Brain pericyte (primary cell): ENCODE data around the gene CLEC11A.
A peak's percentile ranks its signal among the peaks of the same experiment; 100 is the strongest.
"Not testable (repeated sequence)": the region's sequence is repeated elsewhere in the genome, so short reads cannot be mapped to it uniquely, and the experiment has no call there.

ENCODE experiments used
- DNase-seq: peaks from one replicate; pipeline ENCODE4 v3.0.0-alpha.2; 2012; ENCODE audit warnings: low read depth, low spot score

Gene CLEC11A

DNA sequence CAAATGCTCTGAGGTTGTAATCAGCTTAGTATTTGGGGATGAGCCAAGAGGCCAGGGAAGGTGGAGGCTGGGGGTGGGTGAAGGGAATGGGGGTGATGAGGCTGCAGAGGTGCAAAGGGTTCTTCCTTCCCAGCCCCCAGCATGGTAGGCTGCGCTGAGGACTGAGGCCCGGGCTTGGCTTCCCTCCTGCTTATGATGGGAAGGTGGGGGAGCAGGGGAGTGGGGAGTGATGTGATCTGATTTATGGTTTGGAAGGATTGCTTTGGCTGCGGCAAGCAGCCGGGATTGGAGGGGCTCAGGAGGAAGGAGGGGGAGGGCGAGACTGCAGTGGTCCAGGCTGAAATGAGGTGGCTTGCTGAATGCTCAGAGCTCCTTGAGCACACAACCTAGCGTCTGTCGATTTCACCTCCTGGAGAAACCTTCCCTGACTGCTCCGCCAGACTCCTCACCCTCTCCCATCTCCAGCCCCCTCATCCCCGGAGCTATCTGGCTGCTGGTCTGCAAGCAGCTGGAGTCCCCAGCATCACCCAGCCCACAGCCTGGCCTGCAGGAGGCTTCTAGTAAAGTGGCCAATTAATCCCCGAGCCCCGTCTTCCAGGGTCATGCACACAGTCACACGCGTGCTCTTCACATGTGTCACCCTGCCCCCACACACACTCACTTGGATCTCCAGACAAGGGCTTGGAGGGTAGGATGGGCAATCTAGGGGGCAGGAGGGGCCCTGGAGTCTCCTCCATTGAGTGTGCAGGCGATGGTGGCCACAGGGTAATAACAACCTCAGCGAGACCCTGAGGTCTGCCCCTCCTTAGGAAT lies 757 bp upstream of the CLEC11A start:
- DNase-seq: no peak

DNA sequence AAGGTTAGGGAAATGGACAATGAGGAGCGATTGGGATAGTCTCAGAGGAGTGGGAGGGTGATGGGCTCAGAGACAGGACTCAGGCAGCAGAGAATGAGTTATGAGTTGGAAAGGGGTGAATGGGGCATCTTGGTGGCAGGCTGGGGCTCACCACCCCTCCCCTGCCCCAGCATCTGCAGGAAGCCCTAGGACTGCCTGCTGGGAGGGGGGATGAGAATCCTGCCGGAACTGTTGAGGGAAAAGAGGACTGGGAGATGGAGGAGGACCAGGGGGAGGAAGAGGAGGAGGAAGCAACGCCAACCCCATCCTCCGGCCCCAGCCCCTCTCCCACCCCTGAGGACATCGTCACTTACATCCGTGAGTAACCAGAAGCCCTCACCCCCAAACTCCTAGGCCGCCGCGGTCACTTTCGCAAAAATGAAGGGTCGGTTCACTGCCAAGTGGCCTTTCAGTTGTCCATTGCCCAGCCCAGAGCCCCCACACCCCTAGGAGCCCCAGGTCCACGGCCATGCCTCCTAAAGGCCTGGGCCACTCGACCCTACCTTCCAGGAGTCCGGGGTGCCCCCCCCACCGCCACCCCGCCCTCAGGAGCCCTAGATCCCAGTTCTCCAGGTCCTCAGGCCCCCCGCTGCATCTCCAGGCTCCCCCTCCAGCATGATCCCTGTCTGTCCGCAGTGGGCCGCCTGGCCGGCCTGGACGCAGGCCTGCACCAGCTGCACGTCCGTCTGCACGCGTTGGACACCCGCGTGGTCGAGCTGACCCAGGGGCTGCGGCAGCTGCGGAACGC lies 764 bp downstream of the CLEC11A start:
- DNase-seq: no peak

DNA sequence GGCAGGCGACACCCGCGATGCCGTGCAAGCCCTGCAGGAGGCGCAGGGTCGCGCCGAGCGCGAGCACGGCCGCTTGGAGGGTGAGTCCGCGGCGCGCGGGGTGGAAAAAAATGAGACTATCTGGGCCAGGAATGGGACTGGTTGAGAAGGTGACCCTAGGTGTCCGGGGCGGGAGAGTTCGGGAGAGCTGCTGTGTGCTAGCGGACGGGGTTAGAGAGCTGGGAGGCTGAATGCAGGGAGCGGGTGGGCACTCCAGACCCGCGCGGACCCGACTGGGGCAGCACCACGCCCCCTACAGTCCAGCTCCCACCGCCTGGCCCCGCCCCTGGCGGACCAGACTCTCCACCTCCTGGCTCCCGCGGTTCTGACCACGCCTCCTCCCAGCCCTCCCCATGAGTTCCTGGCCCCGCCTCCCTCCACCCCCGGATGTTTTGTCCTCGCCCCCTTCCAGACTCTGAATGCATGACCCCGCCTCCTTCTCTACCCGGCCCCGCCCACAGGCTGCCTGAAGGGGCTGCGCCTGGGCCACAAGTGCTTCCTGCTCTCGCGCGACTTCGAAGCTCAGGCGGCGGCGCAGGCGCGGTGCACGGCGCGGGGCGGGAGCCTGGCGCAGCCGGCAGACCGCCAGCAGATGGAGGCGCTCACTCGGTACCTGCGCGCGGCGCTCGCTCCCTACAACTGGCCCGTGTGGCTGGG lies 1.5 kb downstream of the CLEC11A start:
- DNase-seq: peak; percentile 96

DNA sequence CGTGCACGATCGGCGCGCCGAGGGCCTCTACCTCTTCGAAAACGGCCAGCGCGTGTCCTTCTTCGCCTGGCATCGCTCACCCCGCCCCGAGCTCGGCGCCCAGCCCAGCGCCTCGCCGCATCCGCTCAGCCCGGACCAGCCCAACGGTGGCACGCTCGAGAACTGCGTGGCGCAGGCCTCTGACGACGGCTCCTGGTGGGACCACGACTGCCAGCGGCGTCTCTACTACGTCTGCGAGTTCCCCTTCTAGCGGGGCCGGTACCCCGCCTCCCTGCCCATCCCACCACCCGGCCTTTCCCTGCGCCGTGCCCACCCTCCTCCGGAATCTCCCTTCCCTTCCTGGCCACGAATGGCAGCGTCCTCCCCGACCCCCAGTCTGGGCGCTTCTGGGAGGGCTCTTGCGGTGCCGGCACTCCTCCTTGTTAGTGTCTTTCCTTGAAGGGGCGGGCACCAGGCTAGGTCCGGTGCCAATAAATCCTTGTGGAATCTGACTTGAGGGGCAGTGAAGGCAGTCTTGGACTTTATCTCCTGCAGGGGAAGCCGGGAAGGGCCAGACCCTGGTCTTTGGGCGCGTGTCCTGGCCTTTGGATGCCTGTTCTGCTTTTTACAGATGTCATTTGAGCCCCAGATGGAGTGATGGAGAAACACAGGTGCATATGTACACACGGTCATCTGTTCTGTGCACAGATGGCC lies 2.2 kb downstream of the CLEC11A start:
- DNase-seq: no peak

DNA sequence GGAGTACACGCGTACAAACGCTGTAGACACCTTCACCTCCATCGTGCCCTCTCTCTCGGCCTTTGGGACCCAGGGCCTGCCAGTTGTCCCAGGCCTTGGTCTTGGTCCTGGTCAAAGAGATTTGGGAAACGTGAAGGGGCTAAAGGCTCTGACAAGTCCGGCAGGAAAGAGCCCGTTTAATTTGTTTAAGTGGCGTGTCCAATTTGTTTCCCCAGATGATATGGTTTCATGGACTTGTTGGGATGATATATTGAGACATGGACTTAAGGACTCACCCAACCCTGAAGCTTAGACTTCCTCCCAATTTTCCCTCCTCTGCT lies 2.7 kb downstream of the CLEC11A start:
- no peak for DNase-seq

DNA sequence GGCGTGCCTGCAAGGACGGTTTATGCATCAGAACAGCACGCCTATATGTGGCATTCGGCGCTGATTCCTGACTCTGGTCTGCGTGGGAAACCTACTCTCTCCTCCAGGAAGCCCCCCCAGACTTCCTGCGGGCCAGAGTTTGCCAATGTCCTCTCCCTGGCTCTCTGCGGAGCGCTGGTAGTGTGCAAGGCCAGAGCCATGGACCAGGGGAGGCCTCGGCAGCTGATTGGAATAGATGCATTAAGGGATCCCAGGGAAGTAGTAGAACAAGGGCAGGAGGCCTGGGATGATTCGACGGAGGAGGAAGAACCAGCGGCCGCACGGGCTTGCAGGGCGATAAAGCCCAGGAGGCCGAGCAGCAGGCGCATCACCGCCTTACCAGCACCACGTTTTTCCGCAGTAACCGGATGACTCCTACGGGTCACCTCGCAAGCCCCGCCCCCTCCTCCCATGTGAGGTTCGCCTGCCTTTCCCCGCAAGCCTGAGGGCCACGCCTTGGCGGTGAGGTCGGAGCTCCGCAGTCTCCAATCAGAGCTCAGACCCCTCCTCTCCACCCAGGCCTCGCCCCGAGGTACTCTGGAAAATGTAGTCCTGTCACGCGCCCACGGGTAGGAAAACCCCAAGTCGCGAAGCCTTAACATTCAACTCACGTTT lies 5.0 kb downstream of the CLEC11A start:
- DNase-seq: no peak

DNA sequence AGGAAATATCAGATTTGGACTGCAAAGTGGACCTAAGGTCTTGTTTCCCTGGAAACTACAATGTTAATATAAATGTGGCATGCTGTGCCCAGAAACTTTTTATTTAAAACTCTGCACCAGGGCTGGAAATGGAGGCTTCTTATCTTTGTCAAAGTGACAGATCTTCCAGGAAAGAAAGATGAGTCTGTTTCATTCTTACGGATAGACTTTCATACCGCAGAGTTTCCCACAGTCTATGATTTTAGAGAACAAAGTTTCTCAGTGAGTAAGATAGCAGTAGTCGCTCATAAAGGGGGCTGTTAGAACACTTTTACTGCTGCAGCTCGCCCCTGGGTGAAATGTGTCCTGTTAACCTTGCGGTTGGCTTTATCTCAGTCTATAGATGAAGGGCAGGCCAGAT lies 6.7 kb downstream of the CLEC11A start:
- no peak for DNase-seq

DNA sequence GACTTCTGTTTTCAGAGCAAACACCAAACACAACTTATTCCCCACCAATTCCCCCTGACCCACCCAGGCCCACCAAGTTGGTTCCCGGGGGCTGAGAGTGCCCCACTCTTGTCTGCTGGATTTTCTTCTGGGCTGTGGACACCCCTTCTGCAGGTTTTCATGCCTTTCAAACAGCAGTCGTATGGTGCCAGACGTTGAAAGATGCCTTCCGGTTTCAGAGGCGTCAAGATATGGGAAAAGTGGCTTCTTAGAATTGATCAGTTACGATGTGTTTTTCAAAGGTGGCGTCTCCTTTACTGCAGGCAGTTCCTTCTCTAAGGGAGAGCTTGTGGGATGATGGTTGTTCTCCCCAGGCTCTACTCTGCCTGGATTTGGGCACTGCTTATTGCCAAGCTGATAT lies 12.7 kb downstream of the CLEC11A start:
- no peak for DNase-seq

DNA sequence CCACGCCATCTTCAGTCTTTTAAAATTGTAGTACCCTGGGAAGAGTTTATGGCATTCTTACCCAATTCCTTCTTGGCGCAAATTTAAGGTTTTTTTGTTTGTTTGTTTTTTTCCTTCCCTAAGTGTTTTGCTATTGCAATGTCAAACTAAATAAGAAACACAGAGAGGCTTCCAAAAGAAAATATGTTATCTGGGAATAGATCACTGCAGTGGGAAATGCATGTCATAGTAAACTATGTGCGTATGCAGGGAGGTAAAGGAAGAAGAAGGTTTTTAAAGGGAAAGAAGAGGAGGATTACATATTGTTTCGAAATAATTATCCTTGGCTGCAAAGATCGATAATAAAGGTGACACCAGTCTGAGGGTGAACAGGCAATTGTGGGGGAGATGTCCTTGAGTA lies 13.2 kb downstream of the CLEC11A start:
- no peak for DNase-seq

DNA sequence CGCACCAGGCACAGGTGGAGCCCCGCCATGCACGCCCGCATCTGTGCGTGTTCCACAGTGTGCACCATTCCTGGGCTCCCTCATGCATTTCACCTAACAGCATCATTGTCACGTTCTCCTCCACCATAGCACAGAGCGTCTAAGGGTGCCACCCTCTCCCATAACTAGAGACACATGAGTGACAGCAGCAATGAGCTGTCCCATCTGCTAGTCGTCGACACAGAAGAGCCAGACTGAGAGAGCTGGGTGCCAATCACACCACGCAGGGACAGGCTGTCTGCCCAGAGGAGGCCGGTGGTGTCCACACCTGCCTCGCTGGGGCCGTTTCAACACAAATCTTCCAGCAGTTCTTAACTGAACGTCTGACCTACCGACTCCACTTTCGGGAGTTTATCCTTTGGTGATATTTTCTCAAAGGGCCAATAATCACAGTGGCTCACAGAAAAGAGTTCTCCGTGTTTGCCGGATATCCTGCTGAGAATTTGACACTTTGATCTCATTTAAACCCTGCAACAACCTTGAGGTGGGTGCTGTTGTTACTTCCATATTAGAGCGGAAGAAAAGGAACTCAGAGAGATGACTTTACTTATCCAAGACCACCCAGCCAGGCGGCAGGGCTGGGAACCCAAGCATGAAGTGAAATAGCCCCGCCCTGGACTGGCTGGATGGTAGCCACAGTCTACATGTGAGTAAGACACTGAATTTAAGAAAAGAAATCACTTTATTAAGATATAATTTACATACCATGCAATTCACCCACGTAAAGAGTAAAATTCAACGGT lies 16.2 kb downstream of the CLEC11A start:
- no peak for DNase-seq

DNA sequence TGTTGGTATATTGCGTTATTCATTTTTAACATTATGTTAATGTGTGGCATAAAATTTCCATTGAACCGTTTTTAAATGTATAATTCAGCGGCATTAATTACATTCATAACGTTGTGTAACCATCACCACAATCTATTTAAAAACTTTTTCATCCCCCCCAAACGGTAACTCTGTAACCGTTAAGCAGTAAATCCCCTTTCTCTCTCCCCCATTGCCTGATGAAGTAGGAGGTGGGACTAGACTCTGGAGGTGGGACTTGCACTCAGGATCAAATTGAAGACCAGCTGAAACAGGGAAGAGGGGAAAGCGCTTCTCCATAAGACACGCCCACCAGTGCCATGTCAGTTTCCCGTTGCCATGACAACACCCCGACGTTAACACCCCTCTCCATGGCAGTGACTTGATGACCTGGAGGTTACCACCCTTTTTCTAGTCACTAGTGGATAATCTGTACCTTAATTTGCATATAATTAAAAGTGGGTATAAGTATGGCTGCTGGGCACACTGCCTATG lies 16.8 kb downstream of the CLEC11A start:
- no peak for DNase-seq

DNA sequence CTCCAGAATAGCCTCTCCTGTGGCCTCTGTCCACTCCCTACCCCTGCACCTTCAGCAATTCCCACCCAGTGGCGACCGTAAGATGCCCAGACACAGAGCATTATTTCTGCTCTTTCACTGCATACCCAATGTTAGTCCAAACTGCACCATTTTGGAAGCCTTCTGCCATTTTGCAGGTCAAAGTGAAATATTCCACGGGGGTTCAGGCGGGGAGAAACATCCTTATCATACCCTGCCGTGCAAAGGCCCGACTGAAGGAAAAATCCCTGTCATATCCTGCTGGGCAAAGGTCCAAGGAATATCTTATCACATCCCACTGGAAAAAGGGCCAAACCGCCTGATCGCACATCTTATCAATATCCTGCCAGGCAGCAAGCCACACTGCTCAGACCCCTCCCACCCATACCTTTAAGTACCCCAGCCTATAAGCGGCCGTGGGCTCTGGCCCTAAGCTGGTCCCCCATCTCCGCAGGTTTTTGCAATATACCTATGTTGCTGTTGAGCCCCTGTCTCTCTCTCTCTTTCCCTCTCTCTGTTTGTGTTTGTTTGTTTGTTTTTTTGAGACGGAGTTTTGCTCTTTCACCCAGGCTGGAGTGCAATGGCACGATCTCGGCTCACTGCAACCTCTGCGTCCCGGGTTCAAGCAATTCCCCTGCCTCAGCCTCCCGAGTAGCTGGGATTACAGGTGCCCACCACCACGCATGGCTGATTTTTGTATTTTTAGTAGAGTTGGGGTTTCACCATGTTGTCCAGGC lies 18.2 kb downstream of the CLEC11A start:
- no peak for DNase-seq

DNA sequence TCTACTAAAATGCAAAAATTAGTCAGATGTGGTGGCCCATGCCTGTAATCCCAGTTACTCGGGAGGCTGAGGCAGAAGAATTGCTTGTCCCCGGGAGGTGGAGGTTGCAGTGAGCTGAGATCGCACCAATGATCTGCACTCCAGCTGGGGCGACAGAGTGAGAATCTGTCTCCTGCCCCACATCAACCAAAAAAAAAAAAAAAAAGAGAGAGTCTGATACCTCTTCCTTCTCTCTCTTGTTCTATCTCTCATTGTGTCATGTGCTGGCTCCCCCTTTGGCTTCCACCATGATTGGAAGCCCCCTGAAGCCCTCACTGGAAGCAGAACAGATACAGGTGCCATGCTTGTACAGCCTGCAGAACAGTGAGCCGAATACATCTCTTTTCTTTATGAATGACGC lies 20.4 kb downstream of the CLEC11A start:
- DNase-seq: no peak

DNA sequence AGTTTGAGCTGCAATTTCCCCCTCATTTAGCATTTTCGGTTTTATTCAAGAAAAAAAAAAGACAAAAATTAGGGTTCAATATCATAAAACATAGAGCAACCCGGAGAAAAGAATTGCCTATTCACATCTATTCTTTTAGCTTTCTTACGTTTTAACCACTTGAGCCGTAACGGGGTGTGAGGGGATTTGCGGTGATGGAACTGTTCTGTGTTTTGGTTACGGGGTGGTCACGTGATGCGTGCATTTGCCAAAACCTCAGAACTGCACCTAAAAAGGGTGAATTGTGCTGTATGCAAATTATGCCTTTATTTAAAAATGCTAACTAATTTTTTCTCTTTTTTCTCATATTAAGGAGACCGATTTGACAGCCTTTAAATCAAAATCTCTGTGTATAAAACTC lies 22.1 kb downstream of the CLEC11A start:
- DNase-seq: no peak

DNA sequence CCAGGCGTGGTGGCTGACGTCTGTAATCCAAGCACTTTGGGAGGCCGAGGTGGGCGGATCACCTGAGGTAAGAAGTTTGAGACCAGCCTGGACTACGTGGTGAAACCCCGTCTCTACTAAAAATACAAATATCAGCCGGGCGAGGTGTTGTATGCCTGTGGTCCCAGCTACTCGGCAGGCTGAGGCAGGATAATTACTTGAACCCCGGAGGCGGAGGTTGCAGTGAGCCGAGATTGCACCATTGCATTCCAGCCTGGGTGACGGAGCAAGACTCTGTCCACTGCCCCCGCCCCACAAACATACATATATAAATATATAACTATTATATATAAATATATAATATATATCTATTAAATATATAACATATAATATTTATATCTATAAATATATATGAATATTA lies 24.0 kb downstream of the CLEC11A start:
- DNase-seq: not testable (repeated sequence)

DNA sequence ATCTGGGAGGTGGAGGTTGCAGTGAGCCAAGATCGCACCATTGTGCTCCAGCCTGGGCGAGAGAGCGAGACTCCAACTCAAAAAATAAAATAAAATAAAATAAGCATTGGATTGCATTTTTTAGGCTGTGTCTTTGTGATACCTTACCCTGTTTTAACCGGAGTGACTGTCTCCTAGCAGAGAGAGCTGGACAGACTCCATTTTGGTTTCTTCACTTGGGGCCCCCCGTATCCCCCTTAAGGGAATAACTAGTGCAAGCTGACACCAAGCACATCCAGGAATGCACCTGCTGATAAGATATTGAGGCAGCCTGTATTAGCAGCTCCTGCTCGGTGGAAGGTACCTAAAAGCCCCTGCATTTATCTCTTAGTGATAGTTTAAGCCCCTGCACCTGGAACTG lies 26.3 kb downstream of the CLEC11A start:
- no peak for DNase-seq

DNA sequence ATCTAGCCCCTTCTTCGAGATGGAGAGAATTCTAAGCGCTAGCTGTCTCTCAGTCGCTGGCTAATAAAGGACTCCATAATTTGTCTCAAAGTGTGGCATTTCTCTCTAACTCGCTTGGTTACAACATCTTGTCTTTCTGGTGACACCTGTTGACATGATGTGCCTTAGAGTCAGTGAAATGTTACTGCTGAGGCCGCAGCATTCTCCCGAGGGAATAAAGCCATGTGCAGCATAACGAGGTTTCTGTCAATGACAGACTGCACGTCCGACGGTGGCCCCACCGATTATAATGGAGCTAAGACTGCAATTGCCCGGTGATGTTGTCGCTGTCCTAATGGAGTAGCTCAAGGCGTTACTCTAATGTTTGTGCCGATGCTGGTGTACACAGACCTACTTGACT lies 26.8 kb downstream of the CLEC11A start:
- DNase-seq: no peak

DNA sequence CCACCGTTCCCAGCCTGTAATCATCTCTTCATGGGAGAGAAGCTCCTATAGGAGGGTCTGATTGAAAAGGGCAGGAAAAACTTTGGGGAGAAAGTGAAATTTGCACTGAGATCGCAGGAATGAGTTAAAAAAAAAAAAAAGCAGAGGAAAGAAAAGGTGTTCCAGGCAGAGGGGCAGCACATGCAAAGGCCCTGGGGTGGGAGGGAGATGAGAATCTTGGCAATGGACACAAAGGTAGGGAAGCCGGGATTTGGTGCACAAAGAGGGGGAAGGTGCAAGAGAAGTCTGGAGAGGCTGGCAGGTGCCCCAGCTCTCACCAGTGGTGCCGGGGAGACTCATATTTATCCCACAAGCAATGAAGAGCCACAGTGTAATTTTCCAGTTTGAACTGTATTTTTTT lies 30.7 kb downstream of the CLEC11A start:
- no peak for DNase-seq

DNA sequence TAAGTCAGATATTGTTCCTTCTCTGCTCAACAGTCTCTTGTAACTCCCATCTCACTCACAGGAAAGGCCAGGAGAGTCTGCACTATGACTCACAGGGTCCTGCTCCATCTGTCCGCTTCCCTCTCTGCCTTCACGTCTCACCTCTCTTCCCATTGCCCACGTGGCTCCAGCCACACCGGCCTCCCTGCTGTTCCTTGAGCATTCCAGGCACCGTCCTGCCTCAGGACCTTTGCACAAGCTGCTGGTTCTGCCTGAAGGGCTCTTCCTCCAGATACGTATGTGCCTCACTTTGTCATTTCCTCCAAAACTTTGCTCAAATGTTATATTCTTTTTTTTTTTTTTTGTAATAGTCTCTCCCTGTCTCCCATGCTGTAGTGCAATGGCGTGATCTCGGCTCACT lies 33.1 kb downstream of the CLEC11A start:
- not testable (repeated sequence) for DNase-seq

DNA sequence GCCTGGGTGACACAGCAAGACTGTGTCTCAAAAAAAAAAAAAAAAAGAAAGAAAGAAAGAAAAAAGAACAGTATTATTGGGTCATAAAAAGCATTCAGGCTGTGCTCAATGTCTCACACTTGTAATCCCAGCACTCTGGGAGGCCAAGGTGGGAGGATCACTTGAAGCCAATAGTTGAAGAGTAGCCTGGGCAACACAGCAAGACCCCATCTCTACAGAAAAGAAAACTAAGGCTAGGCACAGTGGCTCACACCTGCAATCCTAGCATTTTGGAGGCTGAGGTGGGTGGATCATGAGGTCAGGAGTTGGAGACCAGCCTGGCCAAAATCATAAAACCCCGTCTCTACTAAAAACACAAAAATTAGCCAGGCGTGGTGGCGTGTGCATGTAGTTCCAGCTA lies 34.5 kb downstream of the CLEC11A start:
- not testable (repeated sequence) for DNase-seq
